ENCODE data around the gene MRPL42. TPM values are rescaled to one million over a fixed set of nuclear protein-coding genes. Genes with fewer than 3 reads are reported as not detected.

The MRPL42 gene
- total and polyA plus RNA-seq, 2 of the 4 experiments (the other 2 are of a cell fraction) = 64.2 to 90.7 TPM

DNA sequence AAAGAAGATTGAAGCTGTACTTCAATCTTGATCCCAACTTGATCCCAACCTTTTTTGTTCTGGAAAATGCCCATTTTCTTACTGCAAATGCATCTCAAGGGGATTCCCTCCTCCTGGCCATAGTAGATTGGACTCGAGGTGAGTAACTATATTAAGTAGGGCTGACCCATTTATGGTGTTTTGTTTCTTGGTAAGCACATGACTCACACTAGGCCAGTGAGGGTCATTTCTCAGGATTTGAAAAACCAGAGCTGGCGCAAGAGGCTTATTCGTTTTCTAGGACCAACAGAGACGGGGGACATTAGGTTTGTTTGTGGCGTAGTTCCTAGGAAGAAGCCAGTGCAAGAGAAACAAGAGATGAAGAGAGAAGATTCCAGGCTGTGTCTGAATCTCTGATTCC lies 51.4 kb downstream of the MRPL42 start:
- ChIA-PET CTCF (no interaction called here), POLR2A (ENCODE audit: unreplicated experiment) (no interaction called here)
- no peak overlapping the region for H4K91ac ChIP-seq (ENCODE audit: insufficient read depth, low read depth, low read length)
- no peaks in the 10 kb centered on the region for H3K36me3 ChIP-seq (ENCODE audit: control insufficient read depth, insufficient read depth, low read length)
- H4K20me1 ChIP-seq (ENCODE audit: insufficient read depth, low read length) = no peaks in the 10 kb centered on the region
- H2BK20ac ChIP-seq (ENCODE audit: low read depth, low read length) = peak overlapping the region; percentile 49; the same call in 1 of the 2 replicates
- H2BK5ac ChIP-seq (ENCODE audit: low read depth, low read length, poor library complexity, severe bottlenecking) = no peak overlapping the region
- H2BK15ac ChIP-seq (ENCODE audit: low read depth, low read length) = no peak overlapping the region
- no TSS peak for BruUV-seq (replicated peaks)
- no CpG with 5 or more reads among the region's 5 CpGs for WGBS, 2 experiments (ENCODE audit: extremely low coverage in 2 of 2, insufficient read length in 1 of 2)
- H2AK9ac ChIP-seq (replicated peaks; ENCODE audit: low read depth, low read length, poor library complexity) = no peak overlapping the region
- no peaks in the 10 kb centered on the region for H3K9me3 ChIP-seq (ENCODE audit: control insufficient read depth, insufficient read depth, low read length)
- H4K5ac ChIP-seq (ENCODE audit: low read depth, low read length) = no peak overlapping the region
- H3K9ac ChIP-seq (ENCODE audit: low read depth, low read length) = no peak overlapping the region
- TF ChIP-seq SMC3 (IDR thresholded peaks at IDR 0.05; ENCODE audit: low read depth, low read length) (no peak), MAZ (IDR thresholded peaks at IDR 0.05; ENCODE audit: borderline replicate concordance, low read depth, low read length) (no peak), CEBPB (IDR thresholded peaks at IDR 0.05; ENCODE audit: low read depth, low read length) (peak; percentile 50; the same call in 1 of the 2 replicates)
- H2AK5ac ChIP-seq (ENCODE audit: low read depth, low read length) = no peak overlapping the region
- in situ Hi-C loops (cut with MboI; ENCODE audit: low sequenced_read_pairs) (no loop called here), intact Hi-C loops (cut with micrococcal nuclease) (no loop called here), dilution Hi-C loops (cut with HindIII; ENCODE audit: low sequenced_read_pairs, unreplicated experiment) (no loop called here)
- H3K56ac ChIP-seq (ENCODE audit: extremely low read depth, insufficient read depth, low read length) = no peak overlapping the region
- H3K4ac ChIP-seq (ENCODE audit: low read depth, low read length) = peak overlapping the region; percentile 35; the same call in 1 of the 2 replicates
- no peak overlapping the region; a peak in 1 of 4 replicates for H4K8ac ChIP-seq (ENCODE audit: low read depth in 2 of 2, low read length in 2 of 2)
- ATAC-seq (ENCODE audit: low read depth) = peak; percentile 47; the same call in 1 of the 2 replicates
- peaks cover 5% of the 10 kb centered on the region for H3K4me1 ChIP-seq (ENCODE audit: control insufficient read depth, insufficient read depth, low read length)
- peak overlapping the region; percentile 60 for H2AFZ ChIP-seq (replicated peaks; ENCODE audit: low read length, poor library complexity)
- no peak overlapping the region for H3K27ac ChIP-seq (ENCODE audit: insufficient read depth, low read length)
- 0 out of 2 replicates have a peak, but pooled peaks cover 3% of the 10 kb centered on the region for H3K9me1 ChIP-seq (ENCODE audit: insufficient read depth, low read length)
- H2BK120ac ChIP-seq (ENCODE audit: low read depth, low read length) = peak overlapping the region; percentile 48
- H3K18ac ChIP-seq (ENCODE audit: low read depth, low read length) = no peak overlapping the region
- H3K79me1 ChIP-seq (ENCODE audit: low read depth in 1 of 2, low read length in 2 of 2) = no peaks in the 10 kb centered on the region
- no peak overlapping the region for H3K4me3 ChIP-seq (ENCODE audit: insufficient read depth, low read depth, low read length)
- peak overlapping the region; percentile 89 for H3K14ac ChIP-seq (replicated peaks; ENCODE audit: low read depth, low read length)
- no peak overlapping the region for H3K23ac ChIP-seq (ENCODE audit: low read depth, low read length)
- H3K27me3 ChIP-seq (ENCODE audit: control insufficient read depth, insufficient read depth, low read length) = no peaks in the 10 kb centered on the region
- DNase-seq = peak; percentile 83
- no peak overlapping the region for H3K4me2 ChIP-seq (ENCODE audit: low read depth, low read length)
